Smooth muscle cell (in vitro differentiated cells): ENCODE results near the gene GCGR. TPM values are rescaled to one million over a fixed set of nuclear protein-coding genes. Genes with fewer than 3 reads are reported as not detected.

Source experiments
- DNase-seq: peaks from one replicate; lab custom pipeline; 2025; ENCODE audit not compliant: unreplicated experiment; lab: John Stamatoyannopoulos, UW
- H2AFZ ChIP-seq: fragments of 200-600 bp; sonication (generic); 2 replicates; pipeline ENCODE4 v1.6.0; 2016; ENCODE audit warnings: antibody characterized with exemption, low read depth, mild to moderate bottlenecking
- H3F3A ChIP-seq: fragments of 200-600 bp; sonication (generic); 2 replicates; pipeline ENCODE4 v1.6.0; 2017; ENCODE audit warnings: antibody characterized with exemption, low read depth
- H3K27ac ChIP-seq: fragments of 200-600 bp; sonication (generic); 2 replicates; pipeline ENCODE4 v1.5.1; 2016; ENCODE audit warnings: low read depth, mild to moderate bottlenecking
- H3K27me3 ChIP-seq: fragments of 200-600 bp; sonication (generic); 2 replicates; pipeline ENCODE4 v1.6.1; 2016; ENCODE audit warnings: low read depth, mild to moderate bottlenecking
- H3K36me3 ChIP-seq: fragments of 200-600 bp; sonication (generic); 2 replicates; pipeline ENCODE4 v1.5.1; 2016; ENCODE audit warnings: low read depth
- H3K4me1 ChIP-seq: fragments of 200-600 bp; sonication (generic); 2 replicates; pipeline ENCODE4 v1.5.1; 2016; ENCODE audit warnings: low read depth
- H3K4me2 ChIP-seq: fragments of 200-600 bp; sonication (generic); 2 replicates; pipeline ENCODE4 v1.6.0; 2016; ENCODE audit warnings: mild to moderate bottlenecking
- H3K4me3 ChIP-seq: fragments of 200-600 bp; sonication (generic); 2 replicates; pipeline ENCODE4 v1.5.1; 2016; ENCODE audit warnings: mild to moderate bottlenecking
- H3K79me2 ChIP-seq: fragments of 200-600 bp; sonication (generic); 2 replicates; pipeline ENCODE4 v1.6.0; 2016; ENCODE audit warnings: low read depth, mild to moderate bottlenecking
- H3K9ac ChIP-seq: fragments of 200-600 bp; sonication (generic); 2 replicates; pipeline ENCODE4 v1.6.0; 2016; ENCODE audit warnings: low read depth
- H3K9me3 ChIP-seq: fragments of 200-600 bp; sonication (generic); replicated peaks from 2 replicates; pipeline ENCODE4 v1.5.1; 2016; ENCODE audit warnings: low read depth
- H4K20me1 ChIP-seq: fragments of 200-600 bp; sonication (generic); 2 replicates; pipeline ENCODE4 v1.6.0; 2016; ENCODE audit warnings: low read depth
- CTCF ChIP-seq: fragments of 200-600 bp; sonication (generic); IDR thresholded peaks from 2 replicates; pipeline ENCODE4 v1.5.1; 2017; ENCODE audit warnings: borderline replicate concordance, mild to moderate bottlenecking, antibody characterized with exemption; ENCODE audit not compliant: insufficient read depth, poor library complexity, severe bottlenecking
- WGBS: methylation state at CpG from one replicate; pipeline ENCODE4 v1.1.7; 2016; ENCODE audit warnings: low lambda C conversion rate; 5-methylcytosine and 5-hydroxymethylcytosine counted together
- polyA plus RNA-seq: library from polyadenylated mRNA; unstranded; fragments of >200 nt; fragmentation: Nextera tagmentation; extraction: Ambion mirVana; gene quantifications from 2 replicates; pipeline ENCODE4 v1.2.1, GENCODE V29; 2016
- total RNA-seq: library from RNA; depleted of rRNA; stranded (reverse); fragments of >200 nt; gene quantifications from 2 replicates; pipeline ENCODE4 v1.2.3, GENCODE V29; 2014

GCGR gene
- total and polyA plus RNA-seq, 2 experiments from 2014 or later, result not detected

DNA sequence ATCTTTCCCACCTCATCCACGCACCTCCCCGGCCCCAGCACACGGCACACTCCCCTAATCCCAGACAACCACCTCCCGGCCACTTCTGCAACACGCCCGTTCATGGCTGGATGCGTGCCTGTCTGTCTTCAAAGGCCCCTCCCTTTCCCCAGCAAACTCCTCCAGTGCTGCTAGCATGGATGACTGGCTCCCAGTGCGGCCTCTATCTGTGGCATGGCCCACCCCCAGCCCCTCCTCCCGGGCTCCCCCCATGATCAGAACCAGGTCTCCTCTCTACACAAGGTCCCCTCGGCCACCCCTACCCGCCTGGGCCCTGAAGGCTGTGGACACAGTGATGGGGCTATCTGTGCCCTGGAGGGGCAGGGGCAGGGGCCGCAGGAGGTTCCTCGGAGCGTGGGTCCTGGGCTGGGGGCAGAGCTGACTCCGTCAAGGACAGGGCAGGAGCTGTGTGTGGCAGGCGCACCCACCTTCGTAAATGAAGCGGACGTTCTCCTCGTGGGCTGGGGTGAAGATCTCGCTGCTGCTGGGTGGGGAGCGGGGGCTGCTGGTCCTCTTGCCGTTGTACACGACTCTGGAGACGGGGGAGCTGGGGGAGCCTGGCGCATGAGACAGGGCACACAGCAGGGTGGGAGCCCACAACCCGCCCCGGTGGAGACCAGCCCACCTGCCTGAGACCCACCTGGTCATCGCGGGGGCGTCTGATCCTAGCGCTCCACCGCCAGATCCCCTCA lies 20.0 kb downstream of the GCGR start:
- WGBS, result 98% methylated on average over 21 of the region's 33 CpGs
- peaks cover 57% of the 10 kb centered on the region for H4K20me1 ChIP-seq
- H3K4me2 ChIP-seq, result no peak overlapping the region
- no peak for TF ChIP-seq CTCF
- H3K4me1 ChIP-seq, result no peaks in the 10 kb centered on the region
- DNase-seq, result no peak
- H3K27me3 ChIP-seq, result no peaks in the 10 kb centered on the region
- no peak overlapping the region for H3K4me3 ChIP-seq
- no peaks in the 10 kb centered on the region for H3F3A ChIP-seq
- H3K27ac ChIP-seq, result no peak overlapping the region
- peaks cover 27% of the 10 kb centered on the region for H3K79me2 ChIP-seq
- no peaks in the 10 kb centered on the region for H3K9me3 ChIP-seq
- no peaks in the 10 kb centered on the region for H3K36me3 ChIP-seq
- no peak overlapping the region for H2AFZ ChIP-seq
- no peak overlapping the region for H3K9ac ChIP-seq

GRCh38 chr17:81824595-81824994 lies 20.6 kb downstream of the GCGR start:
- Histone ChIP-seq H3K4me3 (no peak overlapping the region), H3K4me1 (no peaks in the 10 kb centered on the region), H3K79me2 (peaks cover 33% of the 10 kb centered on the region), H3K27ac (no peak overlapping the region), H2AFZ (no peak overlapping the region), H3K36me3 (no peaks in the 10 kb centered on the region), H3K9me3 (no peaks in the 10 kb centered on the region), H3K9ac (no peak overlapping the region), H3K27me3 (no peaks in the 10 kb centered on the region), H3F3A (no peaks in the 10 kb centered on the region), H4K20me1 (peaks cover 63% of the 10 kb centered on the region), H3K4me2 (no peak overlapping the region)
- TF ChIP-seq CTCF, result no peak
- 92% methylated on average over 11 of the region's 11 CpGs for WGBS
- DNase-seq, result no peak

DNA sequence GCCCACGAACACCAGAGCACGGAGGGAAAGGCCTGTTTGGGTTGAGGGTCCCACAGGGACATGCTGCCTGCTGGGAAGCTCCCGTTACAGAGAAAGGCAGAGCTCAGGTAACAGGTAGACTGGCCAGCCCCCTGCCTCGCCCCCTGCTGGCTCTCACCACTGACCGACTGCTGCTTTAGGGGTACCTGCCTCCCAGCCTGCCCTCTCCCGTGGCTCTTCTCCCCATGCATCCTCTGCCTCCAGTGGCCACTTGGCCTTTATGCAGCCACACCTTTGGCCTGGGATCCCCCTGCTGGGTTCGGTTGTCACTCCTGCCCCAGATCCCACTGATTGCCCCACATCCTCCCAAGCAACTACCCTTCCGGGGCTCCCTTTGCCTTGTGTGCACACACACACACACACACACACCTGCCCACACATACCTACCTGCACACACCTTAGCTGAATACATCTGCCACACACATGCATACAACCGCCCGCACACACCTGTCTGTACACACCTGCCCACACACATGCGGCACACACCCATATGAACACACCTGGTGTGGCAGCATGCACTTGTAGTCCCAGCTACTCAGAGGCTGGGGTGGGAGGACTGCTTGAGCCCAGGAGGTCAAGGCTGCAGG lies 22.0 kb downstream of the GCGR start:
- H3K9me3 ChIP-seq, result no peaks in the 10 kb centered on the region
- no peaks in the 10 kb centered on the region for H3K36me3 ChIP-seq
- no peaks in the 10 kb centered on the region for H3F3A ChIP-seq
- H4K20me1 ChIP-seq, result peaks cover 77% of the 10 kb centered on the region
- H3K9ac ChIP-seq, result no peak overlapping the region
- no peak overlapping the region for H3K4me3 ChIP-seq
- H3K4me1 ChIP-seq, result no peaks in the 10 kb centered on the region
- H3K4me2 ChIP-seq, result no peak overlapping the region
- TF ChIP-seq CTCF, result no peak
- no peak overlapping the region for H3K27ac ChIP-seq
- H2AFZ ChIP-seq, result no peak overlapping the region
- peaks cover 47% of the 10 kb centered on the region for H3K79me2 ChIP-seq
- 88% methylated on average over 11 of the region's 11 CpGs for whole genome bisulfite sequencing
- DNase-seq, result no peak
- H3K27me3 ChIP-seq, result no peaks in the 10 kb centered on the region
